ENCODE data around the gene TCFL5.

TCFL5 gene

GRCh38 chr20:62794007-62794724 lies 67.5 kb downstream of the TCFL5 start:
- peak; percentile 84 for DNase-seq

- no peak for DNase-seq
Measured at GRCh38 chr20:62793757-62794006, 67.9 kb downstream of the TCFL5 start.

- DNase-seq, result no peak
Measured at GRCh38 chr20:62792940-62793756, 68.5 kb downstream of the TCFL5 start.

DNA sequence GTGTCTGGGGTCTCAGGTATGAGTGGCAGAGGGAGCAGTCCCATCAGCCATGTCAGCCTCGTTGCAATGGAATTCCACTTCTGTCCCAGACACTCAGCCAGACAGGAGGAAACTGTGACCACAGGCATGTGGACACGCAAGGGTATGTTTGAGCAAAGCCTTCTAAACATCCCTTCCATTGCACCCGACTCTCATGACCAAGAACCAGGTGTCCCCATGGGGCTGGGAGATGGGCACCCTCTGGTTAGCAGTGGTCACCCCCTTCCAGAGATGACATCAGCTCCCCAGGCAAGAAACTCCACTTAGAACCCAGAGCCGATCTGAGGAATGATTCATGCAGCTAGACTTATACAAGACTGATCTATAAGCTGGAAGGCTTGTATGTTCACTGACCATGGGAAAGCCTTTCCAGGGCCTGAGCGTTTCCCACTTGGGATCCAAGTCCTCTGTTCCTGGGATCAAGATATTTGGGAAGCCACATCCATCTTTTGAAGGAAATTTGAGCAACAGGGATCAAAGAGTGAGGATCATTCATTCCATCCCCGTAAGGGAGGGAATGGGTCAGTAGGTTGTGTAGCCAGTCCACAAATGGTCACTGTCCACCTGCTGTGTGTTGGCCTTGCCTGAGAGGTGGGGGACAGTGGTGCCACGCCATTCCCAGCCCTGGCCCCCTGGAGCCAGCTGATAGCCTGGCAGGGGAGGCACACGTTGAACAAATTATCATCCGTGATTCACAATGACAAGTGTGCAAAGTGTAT lies 69.3 kb downstream of the TCFL5 start:
- no peak for DNase-seq

GRCh38 chr20:62791301-62792181 lies 70.1 kb downstream of the TCFL5 start:
- DNase-seq, result peak; percentile 54
